ENCODE data around the gene CANT1.

DNA sequence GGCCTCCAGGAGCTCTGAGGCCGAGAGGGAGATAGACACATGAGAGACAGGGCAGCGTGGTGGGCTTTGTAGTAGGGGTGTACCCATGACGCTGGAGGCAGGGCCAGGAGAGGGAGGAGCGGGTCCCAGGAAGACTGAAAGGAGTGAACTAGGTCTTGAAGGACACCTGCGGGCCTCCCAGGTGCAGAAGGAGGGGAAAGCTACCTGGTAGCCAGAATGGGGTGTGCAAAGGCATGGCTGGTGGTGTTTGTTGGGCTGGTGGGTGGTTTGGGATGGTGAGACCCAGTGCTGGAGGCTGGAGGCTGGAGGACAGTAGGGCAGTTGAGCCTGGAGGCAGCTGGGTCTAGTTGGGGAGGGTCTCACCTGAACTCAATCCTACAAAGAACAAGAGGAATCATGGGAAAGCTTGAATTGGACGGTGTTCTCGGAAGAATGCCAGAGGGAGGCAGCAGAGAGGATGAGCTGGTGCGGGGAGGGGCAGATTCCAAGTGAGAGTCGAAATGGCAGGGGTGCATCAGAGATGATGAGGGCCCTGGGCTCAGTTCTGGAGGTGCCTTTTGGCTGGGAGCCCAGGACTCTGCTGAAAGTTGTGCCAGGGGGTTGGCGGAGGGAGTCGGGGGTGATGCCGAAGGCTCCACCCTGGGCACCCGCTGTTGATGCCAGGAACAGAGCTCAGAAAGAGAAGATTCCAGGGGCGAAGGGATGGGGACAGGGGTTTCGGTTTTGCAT lies 35.6 kb upstream of the CANT1 start:
- TF ChIP-seq CTCF (conservative IDR thresholded peaks at IDR 0.05) (no peak), ZFX (IDR thresholded peaks at IDR 0.05) (no peak)
